Transverse colon (tissue), 4 donors: ENCODE measurements around the gene ENTPD8. TPM values are rescaled to one million over a fixed set of nuclear protein-coding genes. Genes with fewer than 3 reads are reported as not detected.

Experiments used
- DNase-seq: peaks from one replicate; pipeline ENCODE4 v3.0.0-alpha.2; 2019
- H3K27ac ChIP-seq, 4 donors: fragments of 200-600 bp; sonication (generic); 2 replicates each; pipeline ENCODE4 v1.5.1; 2016 to 2018; ENCODE audit warnings: inconsistent platforms in 4 of 4
- H3K27me3 ChIP-seq: fragments of 200-600 bp; sonication (generic); 2 replicates; pipeline ENCODE4 v1.5.1; 2017; ENCODE audit warnings: inconsistent platforms
- H3K36me3 ChIP-seq, 4 donors: fragments of 200-600 bp; sonication (generic); 2 replicates each; pipeline ENCODE4 v1.5.1; 2017 to 2019; ENCODE audit warnings: inconsistent platforms in 4 of 4
- H3K4me1 ChIP-seq, 4 donors: fragments of 200-600 bp; sonication (generic); 2 replicates each; pipeline ENCODE4 v1.5.1; 2017 to 2020; ENCODE audit warnings: inconsistent platforms in 4 of 4
- H3K4me3 ChIP-seq, 4 donors: fragments of 200-600 bp; sonication (generic); 1 replicate in 1 of 4; 2 replicates in 3 of 4; pipeline versions ENCODE4 v1.5.1 to v1.6.1; 2017 to 2019; ENCODE audit warnings: inconsistent platforms in 4 of 4
- H3K9me3 ChIP-seq, 2 donors: fragments of 200-600 bp; sonication (generic); 2 replicates each; pipeline ENCODE4 v1.5.1; 2017 to 2019; ENCODE audit warnings: inconsistent platforms in 2 of 2
- EP300 ChIP-seq: sonication (generic); formaldehyde crosslinking; IDR thresholded peaks from one replicate; pipeline ENCODE4 v1.6.1; 2017; ENCODE audit warnings: antibody characterized with exemption, low read depth
- POLR2A ChIP-seq: fragments of 450-650 bp; IDR thresholded peaks from one replicate; pipeline ENCODE4 v1.6.1; 2016; ENCODE audit warnings: antibody characterized with exemption, mild to moderate bottlenecking, moderate library complexity
- POLR2AphosphoS5 ChIP-seq, 3 donors: sonication (generic); formaldehyde crosslinking; IDR thresholded peaks; one replicate each; pipeline ENCODE4 v1.6.1; 2016; ENCODE audit warnings: antibody characterized with exemption in 3 of 3
- WGBS, 2 donors: methylation state at CpG; one replicate each; pipeline ENCODE4 v1.1.5; 2018; ENCODE audit warnings: low coverage in 1 of 2; 5-methylcytosine and 5-hydroxymethylcytosine counted together
- in situ Hi-C, 4 donors: fragments of 200-750 bp; cut with MboI; loops; one replicate each; pipeline versions ENCODE4 v1.15.0 to v1.15.1; 2017; ENCODE audit warnings: low sequenced_read_pairs in 3 of 4, low pct_ligation_motif_present in 1 of 4, low pct_unique_long_range_greater_than_20kb in 1 of 4
- intact Hi-C: fragments of 100-400 bp; cut with DNase I; formaldehyde crosslinking; loops from one replicate; pipeline ENCODE4 v1.15.1; 2023; ENCODE audit warnings: low total_unique reads
- total RNA-seq, 4 donors: library from RNA; depleted of rRNA; stranded (reverse); fragments of >200 nt; gene quantifications; one replicate each; pipeline ENCODE4 v1.1.0, GENCODE V29; 2016
- TF ChIP-seq, protein P1 (sequence below), 5 experiments: fragments of 200-600 bp in 3 of 5; fragments of 450-650 bp in 2 of 5; sonication (generic) in 3 of 5; IDR thresholded peaks; 1 replicate in 2 of 5; 2 replicates in 3 of 5; pipeline ENCODE4 v1.5.1; 2016 to 2017; ENCODE audit warnings: antibody characterized with exemption in 5 of 5, inconsistent platforms in 3 of 5, mild to moderate bottlenecking in 2 of 5, moderate library complexity in 1 of 5

Gene ENTPD8
- total RNA-seq, 4 donors from 2014 or later, result 20.7 to 109 (median 63.8) TPM

DNA sequence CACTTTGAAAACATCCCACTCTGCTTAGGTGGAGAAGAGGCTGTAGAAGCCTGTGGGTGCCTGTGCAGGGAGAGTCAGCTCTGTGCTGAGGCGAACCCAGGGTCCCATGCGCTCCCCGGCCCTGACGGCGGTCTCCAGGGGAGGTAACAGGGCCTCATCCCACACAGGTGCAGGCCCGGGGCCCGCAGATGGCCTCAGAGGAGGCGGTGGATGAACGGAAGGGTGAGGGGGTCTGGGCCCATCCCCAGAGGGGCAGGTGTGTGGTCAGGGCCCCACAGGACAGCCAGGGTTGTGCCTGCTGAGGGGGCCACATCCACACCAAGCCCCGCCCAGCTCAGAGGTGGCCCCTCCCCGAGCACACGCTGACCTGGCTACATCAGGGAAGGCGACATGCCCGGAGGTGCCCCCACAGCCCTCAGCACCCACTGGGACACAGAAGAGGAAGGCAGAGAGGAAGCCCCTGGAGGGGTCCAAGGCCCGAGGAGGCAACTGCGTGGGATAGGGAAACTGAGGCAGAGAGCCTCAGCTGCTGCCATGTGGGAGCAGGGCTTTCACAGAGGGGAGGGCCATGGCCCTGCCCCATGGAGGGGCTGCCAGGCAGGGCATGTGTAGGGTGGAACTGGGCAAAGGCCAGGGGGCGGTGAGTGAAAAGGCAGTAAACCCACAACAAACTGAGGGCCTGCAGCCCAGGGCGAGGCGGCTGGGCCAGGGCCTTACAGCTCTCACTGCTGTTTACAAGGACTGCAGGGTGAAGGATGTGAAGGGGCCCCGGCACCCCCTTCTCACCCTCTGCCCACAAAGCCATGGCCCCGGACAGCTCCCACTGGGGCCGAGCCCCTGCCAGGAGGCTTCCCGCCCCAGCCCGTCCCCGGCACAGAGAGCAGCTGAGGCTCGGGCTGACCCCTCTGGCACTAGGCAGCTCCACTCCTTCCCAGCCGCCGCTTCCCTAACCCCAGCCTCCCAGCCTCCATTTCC lies 47.7 kb downstream of the ENTPD8 start:
- Histone ChIP-seq H3K27ac (no peak overlapping the region), H3K4me3 (no peak overlapping the region), H3K4me1 (peaks cover 5 to 14% (median 10%) of the 10 kb centered on the region in 4 donors), H3K36me3 (peaks cover 0 to 3% (median 0%) of the 10 kb centered on the region in 4 donors), H3K9me3 (no peaks in the 10 kb centered on the region), H3K27me3 (no peaks in the 10 kb centered on the region)
- in situ Hi-C loops, result no loop called here
- WGBS, 2 donors, result 87 to 100% methylated on average over 2 to 25 of the region's 28 CpGs
- intact Hi-C loops, result no loop called here
- no peak for TF ChIP-seq POLR2A
- no peak for TF ChIP-seq POLR2AphosphoS5 (IDR thresholded peaks at IDR 0.05)
- TF ChIP-seq, protein P1, sequence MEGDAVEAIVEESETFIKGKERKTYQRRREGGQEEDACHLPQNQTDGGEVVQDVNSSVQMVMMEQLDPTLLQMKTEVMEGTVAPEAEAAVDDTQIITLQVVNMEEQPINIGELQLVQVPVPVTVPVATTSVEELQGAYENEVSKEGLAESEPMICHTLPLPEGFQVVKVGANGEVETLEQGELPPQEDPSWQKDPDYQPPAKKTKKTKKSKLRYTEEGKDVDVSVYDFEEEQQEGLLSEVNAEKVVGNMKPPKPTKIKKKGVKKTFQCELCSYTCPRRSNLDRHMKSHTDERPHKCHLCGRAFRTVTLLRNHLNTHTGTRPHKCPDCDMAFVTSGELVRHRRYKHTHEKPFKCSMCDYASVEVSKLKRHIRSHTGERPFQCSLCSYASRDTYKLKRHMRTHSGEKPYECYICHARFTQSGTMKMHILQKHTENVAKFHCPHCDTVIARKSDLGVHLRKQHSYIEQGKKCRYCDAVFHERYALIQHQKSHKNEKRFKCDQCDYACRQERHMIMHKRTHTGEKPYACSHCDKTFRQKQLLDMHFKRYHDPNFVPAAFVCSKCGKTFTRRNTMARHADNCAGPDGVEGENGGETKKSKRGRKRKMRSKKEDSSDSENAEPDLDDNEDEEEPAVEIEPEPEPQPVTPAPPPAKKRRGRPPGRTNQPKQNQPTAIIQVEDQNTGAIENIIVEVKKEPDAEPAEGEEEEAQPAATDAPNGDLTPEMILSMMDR (IDR thresholded peaks at IDR 0.05), result no peak
- no peak for DNase-seq

DNA sequence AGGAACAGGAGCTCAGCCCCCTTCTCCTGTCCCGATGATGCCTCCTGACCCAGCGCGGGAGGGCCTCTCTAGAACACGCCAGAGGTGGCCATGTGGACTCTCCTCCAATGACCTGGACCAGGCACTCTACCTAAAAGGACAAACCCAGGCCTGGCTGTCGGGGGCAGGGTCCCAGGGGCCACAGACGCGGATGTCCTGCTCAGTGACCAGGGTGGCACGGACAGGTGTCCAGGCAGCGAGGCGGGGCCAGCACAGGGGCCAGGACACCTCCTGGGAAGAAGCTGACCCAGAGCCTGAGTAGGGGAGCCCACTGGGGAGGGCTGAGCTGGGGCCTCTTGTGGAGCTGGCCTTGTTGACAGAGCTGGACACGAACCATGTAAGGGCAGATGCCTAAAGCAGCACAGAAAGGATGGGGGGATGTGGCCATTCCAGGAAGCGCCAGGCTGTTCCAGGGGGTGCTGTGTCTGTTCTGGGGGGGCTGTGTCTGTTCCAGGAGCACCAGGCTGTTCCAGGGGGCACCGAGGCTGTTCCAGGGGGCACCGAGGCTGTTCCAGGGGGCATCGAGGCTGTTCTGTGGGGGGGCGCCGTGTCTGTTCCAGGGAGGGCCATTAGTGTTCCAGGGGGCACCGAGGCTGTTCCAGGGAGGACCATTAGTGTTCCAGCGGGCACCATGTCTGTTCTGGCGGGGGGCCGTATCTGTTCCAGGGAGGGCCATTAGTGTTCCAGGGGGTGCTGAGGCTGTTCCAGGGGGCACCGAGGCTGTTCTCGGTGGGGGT lies 48.7 kb downstream of the ENTPD8 start:
- WGBS, 2 donors, result 92% methylated on average over 10 of the region's 23 CpGs; no CpG with 5 or more reads in 1 of the 2 donors
- TF ChIP-seq EP300 (no peak), POLR2AphosphoS5 (IDR thresholded peaks at IDR 0.05) (no peak), POLR2A (no peak)
- TF ChIP-seq, protein P1 (IDR thresholded peaks at IDR 0.05), result no peak
- Histone ChIP-seq H3K36me3 (peaks cover 0 to 3% (median 0%) of the 10 kb centered on the region in 4 donors), H3K27me3 (no peaks in the 10 kb centered on the region), H3K4me3 (no peak overlapping the region), H3K9me3 (no peaks in the 10 kb centered on the region), H3K4me1 (peaks cover 5 to 14% (median 10%) of the 10 kb centered on the region in 4 donors), H3K27ac (peak overlapping the region in 1 of 4 donors; percentile 86)
- in situ Hi-C loops, result no loop called here
- DNase-seq, result no peak
- intact Hi-C loops, result no loop called here

DNA sequence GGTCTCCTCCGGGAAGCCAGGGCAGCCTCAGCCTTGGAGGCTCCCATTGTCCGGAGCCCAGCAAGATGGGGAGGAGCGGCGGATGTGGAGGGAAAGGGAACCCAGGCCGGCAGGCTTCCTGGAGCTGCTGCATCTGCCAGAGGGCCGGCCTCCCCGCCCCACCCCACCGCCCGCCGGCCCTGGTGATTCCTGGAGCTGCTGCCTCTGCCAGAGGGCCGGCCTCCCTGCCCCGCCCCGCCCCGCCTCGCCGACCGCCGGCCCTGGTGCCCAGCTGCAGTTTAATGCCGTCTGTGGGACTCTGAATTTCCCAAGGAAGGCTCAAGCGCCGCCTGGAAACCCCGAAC lies 49.8 kb downstream of the ENTPD8 start:
- Histone ChIP-seq H3K27me3 (no peaks in the 10 kb centered on the region), H3K4me3 (no peak overlapping the region), H3K4me1 (peaks cover 5 to 14% (median 10%) of the 10 kb centered on the region in 4 donors), H3K9me3 (no peaks in the 10 kb centered on the region), H3K27ac (peak overlapping the region; percentile 63 to 86 (median 73)), H3K36me3 (peaks cover 0 to 3% (median 0%) of the 10 kb centered on the region in 4 donors)
- 36% methylated on average over 21 of the region's 22 CpGs; no CpG with 5 or more reads in 1 of the 2 donors for WGBS, 2 donors
- DNase-seq, result peak; percentile 85
- intact Hi-C loops, result no loop called here
- TF ChIP-seq POLR2A, result peak; percentile 35
- peak; percentile 32 to 33 (median 32) for TF ChIP-seq POLR2AphosphoS5 (IDR thresholded peaks at IDR 0.05)
- TF ChIP-seq EP300, result no peak
- TF ChIP-seq, protein P1 (IDR thresholded peaks at IDR 0.05), result no peak
- in situ Hi-C loops, result no loop called here
